Neural cell (in vitro differentiated cells): ENCODE measurements around the gene ASCC1. TPM values are rescaled to one million over a fixed set of nuclear protein-coding genes. Genes with fewer than 3 reads are reported as not detected.

Source experiments
- H2AFZ ChIP-seq: fragments of 200-600, 300-800 bp; sonication (generic), shearing (Covaris generic); 2 replicates; pipeline ENCODE4 v1.6.0; 2014; ENCODE audit warnings: low read depth, mild to moderate bottlenecking, antibody characterized with exemption, low read length, moderate library complexity
- H3F3A ChIP-seq: fragments of 200-600 bp; shearing (Covaris generic); 2 replicates; pipeline ENCODE4 v1.6.1; 2016; ENCODE audit warnings: mild to moderate bottlenecking, moderate library complexity, mixed read lengths, antibody characterized with exemption, low read length; ENCODE audit not compliant: insufficient read depth, poor library complexity, severe bottlenecking
- H3K27ac ChIP-seq: fragments of 200-600, 300-800 bp; sonication (generic), shearing (Covaris generic); 2 replicates; pipeline ENCODE4 v1.5.1; 2014; ENCODE audit warnings: mild to moderate bottlenecking, low read length, moderate library complexity
- H3K27me3 ChIP-seq: fragments of 300-800, 200-600 bp; sonication (generic), shearing (Covaris generic); 2 replicates; pipeline ENCODE4 v1.6.0; 2014; ENCODE audit warnings: mild to moderate bottlenecking, low read depth, low read length, moderate library complexity; ENCODE audit not compliant: insufficient read depth
- H3K36me3 ChIP-seq: fragments of 300-800, 200-600 bp; sonication (generic), shearing (Covaris generic); 2 replicates; pipeline ENCODE4 v1.5.1; 2014; ENCODE audit warnings: mild to moderate bottlenecking, antibody characterized with exemption, low read length, moderate library complexity; ENCODE audit not compliant: insufficient read depth
- H3K4me2 ChIP-seq: fragments of 300-800, 200-600 bp; sonication (generic), shearing (Covaris generic); 2 replicates; pipeline ENCODE4 v1.6.0; 2014; ENCODE audit warnings: mild to moderate bottlenecking, low read length
- H3K4me3 ChIP-seq: fragments of 300-800, 200-600 bp; sonication (generic), shearing (Covaris generic); 2 replicates; pipeline ENCODE4 v1.5.1; 2014; ENCODE audit warnings: mild to moderate bottlenecking, low read length, moderate library complexity
- H3K79me2 ChIP-seq: fragments of 200-600 bp; shearing (Covaris generic); replicated peaks from 2 replicates; pipeline ENCODE4 v1.6.0; 2014; ENCODE audit warnings: mild to moderate bottlenecking, low read length, moderate library complexity; ENCODE audit not compliant: insufficient read depth
- H3K9ac ChIP-seq: fragments of 300-800, 200-600 bp; sonication (generic), shearing (Covaris generic); 2 replicates; pipeline ENCODE4 v1.6.1; 2016; ENCODE audit warnings: mild to moderate bottlenecking, low read length, mixed read lengths
- H3K9me2 ChIP-seq: fragments of 200-600 bp; shearing (Covaris generic); 2 replicates; pipeline ENCODE4 v1.6.1; 2016; ENCODE audit warnings: mild to moderate bottlenecking, low read length, mixed read lengths; ENCODE audit not compliant: insufficient read depth
- H3K9me3 ChIP-seq: fragments of 200-600, 300-800 bp; sonication (generic), shearing (Covaris generic); 2 replicates; pipeline ENCODE4 v1.6.1; 2016; ENCODE audit warnings: mild to moderate bottlenecking, mixed run types, low read length, moderate library complexity, mixed read lengths
- H4K20me1 ChIP-seq: fragments of 200-600 bp; shearing (Covaris generic); 2 replicates; pipeline ENCODE4 v1.6.1; 2016; ENCODE audit warnings: mild to moderate bottlenecking, mixed run types; ENCODE audit not compliant: insufficient read depth
- EP300 ChIP-seq: fragments of 450-650 bp; conservative IDR thresholded peaks from 2 replicates; pipeline ENCODE4 v1.6.1; 2014; ENCODE audit warnings: antibody characterized with exemption, mild to moderate bottlenecking, moderate library complexity; ENCODE audit not compliant: poor library complexity, severe bottlenecking
- EZH2 ChIP-seq: fragments of 200-600, 300-800 bp; shearing (Covaris generic), sonication (generic); IDR thresholded peaks from 2 replicates; pipeline ENCODE4 v1.6.1; 2014; ENCODE audit warnings: antibody characterized with exemption, low read length, borderline replicate concordance, mild to moderate bottlenecking; ENCODE audit not compliant: insufficient read depth, poor library complexity, severe bottlenecking
- MXI1 ChIP-seq: fragments of 450-650 bp; conservative IDR thresholded peaks from 2 replicates; pipeline ENCODE4 v1.6.1; 2014; ENCODE audit warnings: antibody characterized with exemption, mild to moderate bottlenecking; ENCODE audit not compliant: poor library complexity, severe bottlenecking
- POLR2AphosphoS5 ChIP-seq: IDR thresholded peaks from 2 replicates; pipeline ENCODE4 v1.6.1; 2012
- RAD21 ChIP-seq: fragments of 450-650 bp; conservative IDR thresholded peaks from 2 replicates; pipeline ENCODE4 v1.6.1; 2014; ENCODE audit warnings: antibody characterized with exemption, mild to moderate bottlenecking, moderate library complexity
- SMC3 ChIP-seq: fragments of 450-650 bp; conservative IDR thresholded peaks from 2 replicates; pipeline ENCODE4 v1.6.1; 2014; ENCODE audit warnings: antibody characterized with exemption, mild to moderate bottlenecking, moderate library complexity; ENCODE audit not compliant: poor library complexity
- TAF1 ChIP-seq: IDR thresholded peaks from 2 replicates; pipeline ENCODE4 v1.6.1; 2012; ENCODE audit warnings: low read depth
- polyA plus RNA-seq: library from polyadenylated mRNA; depleted of rRNA; stranded (reverse); fragments of >200 nt; gene quantifications from 2 replicates; pipeline ENCODE4 v1.2.3, GENCODE V29; 2014
- TF ChIP-seq, protein P1 (sequence below): fragments of 450-650 bp; IDR thresholded peaks from 2 replicates; pipeline ENCODE4 v1.5.1; 2014; ENCODE audit warnings: antibody characterized with exemption, mild to moderate bottlenecking, moderate library complexity; ENCODE audit not compliant: poor library complexity, severe bottlenecking
- TF ChIP-seq, protein P2 (sequence below): IDR thresholded peaks from 2 replicates; pipeline ENCODE4 v1.6.1; 2012; ENCODE audit warnings: borderline replicate concordance

The ASCC1 gene
- polyA plus RNA-seq, 1 donor from 2014 or later, result 39.6 TPM

DNA sequence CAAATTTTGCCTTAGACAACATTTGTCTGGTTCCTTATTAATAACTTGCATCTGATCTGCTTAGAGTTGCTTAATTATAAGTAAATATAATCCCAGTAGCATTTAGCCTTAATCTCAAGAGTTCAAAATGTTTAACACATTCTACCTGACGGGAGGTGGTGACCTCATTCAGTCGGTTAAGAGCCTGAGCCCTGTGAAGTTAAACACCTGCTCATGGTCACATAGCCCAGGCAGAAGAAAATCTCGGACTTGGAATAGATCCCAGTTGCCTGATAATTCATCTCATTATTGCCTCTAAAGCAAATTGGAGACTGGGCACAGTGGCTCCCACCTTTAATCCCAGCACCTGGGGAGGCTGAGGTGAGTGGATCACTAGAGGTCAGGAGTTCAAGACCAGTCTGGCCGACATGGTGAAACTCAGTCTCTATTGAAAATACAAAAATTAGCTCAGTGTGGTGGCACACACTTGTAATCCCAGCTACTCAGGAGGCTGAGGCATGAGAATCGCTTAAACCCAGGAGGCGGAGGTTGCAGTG is 18.6 kb upstream of the ASCC1 start:
- H3K4me3 ChIP-seq, result no peak overlapping the region
- H3K9me3 ChIP-seq, result no peaks in the 10 kb centered on the region
- H2AFZ ChIP-seq, result no peak overlapping the region
- no peaks in the 10 kb centered on the region for H3K9me2 ChIP-seq
- H4K20me1 ChIP-seq, result no peaks in the 10 kb centered on the region
- H3K4me2 ChIP-seq, result no peak overlapping the region
- H3F3A ChIP-seq, result no peaks in the 10 kb centered on the region
- no peak for TF ChIP-seq EZH2
- TF ChIP-seq, protein P1, sequence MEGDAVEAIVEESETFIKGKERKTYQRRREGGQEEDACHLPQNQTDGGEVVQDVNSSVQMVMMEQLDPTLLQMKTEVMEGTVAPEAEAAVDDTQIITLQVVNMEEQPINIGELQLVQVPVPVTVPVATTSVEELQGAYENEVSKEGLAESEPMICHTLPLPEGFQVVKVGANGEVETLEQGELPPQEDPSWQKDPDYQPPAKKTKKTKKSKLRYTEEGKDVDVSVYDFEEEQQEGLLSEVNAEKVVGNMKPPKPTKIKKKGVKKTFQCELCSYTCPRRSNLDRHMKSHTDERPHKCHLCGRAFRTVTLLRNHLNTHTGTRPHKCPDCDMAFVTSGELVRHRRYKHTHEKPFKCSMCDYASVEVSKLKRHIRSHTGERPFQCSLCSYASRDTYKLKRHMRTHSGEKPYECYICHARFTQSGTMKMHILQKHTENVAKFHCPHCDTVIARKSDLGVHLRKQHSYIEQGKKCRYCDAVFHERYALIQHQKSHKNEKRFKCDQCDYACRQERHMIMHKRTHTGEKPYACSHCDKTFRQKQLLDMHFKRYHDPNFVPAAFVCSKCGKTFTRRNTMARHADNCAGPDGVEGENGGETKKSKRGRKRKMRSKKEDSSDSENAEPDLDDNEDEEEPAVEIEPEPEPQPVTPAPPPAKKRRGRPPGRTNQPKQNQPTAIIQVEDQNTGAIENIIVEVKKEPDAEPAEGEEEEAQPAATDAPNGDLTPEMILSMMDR, result no peak
- TF ChIP-seq POLR2AphosphoS5, result no peak
- TF ChIP-seq EP300, result no peak
- no peak for TF ChIP-seq TAF1
- TF ChIP-seq SMC3, result no peak
- no peak for TF ChIP-seq MXI1
- TF ChIP-seq, protein P2, sequence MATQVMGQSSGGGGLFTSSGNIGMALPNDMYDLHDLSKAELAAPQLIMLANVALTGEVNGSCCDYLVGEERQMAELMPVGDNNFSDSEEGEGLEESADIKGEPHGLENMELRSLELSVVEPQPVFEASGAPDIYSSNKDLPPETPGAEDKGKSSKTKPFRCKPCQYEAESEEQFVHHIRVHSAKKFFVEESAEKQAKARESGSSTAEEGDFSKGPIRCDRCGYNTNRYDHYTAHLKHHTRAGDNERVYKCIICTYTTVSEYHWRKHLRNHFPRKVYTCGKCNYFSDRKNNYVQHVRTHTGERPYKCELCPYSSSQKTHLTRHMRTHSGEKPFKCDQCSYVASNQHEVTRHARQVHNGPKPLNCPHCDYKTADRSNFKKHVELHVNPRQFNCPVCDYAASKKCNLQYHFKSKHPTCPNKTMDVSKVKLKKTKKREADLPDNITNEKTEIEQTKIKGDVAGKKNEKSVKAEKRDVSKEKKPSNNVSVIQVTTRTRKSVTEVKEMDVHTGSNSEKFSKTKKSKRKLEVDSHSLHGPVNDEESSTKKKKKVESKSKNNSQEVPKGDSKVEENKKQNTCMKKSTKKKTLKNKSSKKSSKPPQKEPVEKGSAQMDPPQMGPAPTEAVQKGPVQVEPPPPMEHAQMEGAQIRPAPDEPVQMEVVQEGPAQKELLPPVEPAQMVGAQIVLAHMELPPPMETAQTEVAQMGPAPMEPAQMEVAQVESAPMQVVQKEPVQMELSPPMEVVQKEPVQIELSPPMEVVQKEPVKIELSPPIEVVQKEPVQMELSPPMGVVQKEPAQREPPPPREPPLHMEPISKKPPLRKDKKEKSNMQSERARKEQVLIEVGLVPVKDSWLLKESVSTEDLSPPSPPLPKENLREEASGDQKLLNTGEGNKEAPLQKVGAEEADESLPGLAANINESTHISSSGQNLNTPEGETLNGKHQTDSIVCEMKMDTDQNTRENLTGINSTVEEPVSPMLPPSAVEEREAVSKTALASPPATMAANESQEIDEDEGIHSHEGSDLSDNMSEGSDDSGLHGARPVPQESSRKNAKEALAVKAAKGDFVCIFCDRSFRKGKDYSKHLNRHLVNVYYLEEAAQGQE, result no peak
- TF ChIP-seq RAD21, result no peak
- no peak overlapping the region for H3K9ac ChIP-seq
- no peak overlapping the region for H3K27ac ChIP-seq
- no peaks in the 10 kb centered on the region for H3K79me2 ChIP-seq
- H3K36me3 ChIP-seq, result peaks cover 12% of the 10 kb centered on the region
- H3K27me3 ChIP-seq, result no peaks in the 10 kb centered on the region

DNA sequence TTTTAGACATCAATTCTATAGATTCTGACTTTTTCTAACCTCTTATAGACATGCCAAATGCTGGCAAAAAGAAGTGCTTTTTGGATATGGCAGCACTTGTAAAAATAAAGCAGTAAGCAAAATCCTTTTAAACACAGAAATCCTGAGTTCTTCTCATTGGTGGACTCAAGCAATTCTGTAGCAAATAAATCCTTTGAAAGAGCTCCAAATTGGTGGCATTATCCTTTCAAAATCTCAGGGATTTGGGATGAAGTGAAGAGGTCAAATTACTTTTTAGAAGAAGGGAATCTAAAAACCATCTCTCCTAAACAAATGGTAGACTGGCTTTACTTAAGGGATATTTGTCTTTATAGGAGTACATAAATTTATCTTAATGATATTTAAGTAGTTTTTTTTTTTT is 17.5 kb upstream of the ASCC1 start:
- H3K9ac ChIP-seq, result no peak overlapping the region
- TF ChIP-seq, protein P1, result no peak
- H3K9me3 ChIP-seq, result no peaks in the 10 kb centered on the region
- H2AFZ ChIP-seq, result no peak overlapping the region
- no peaks in the 10 kb centered on the region for H3K79me2 ChIP-seq
- no peaks in the 10 kb centered on the region for H3K9me2 ChIP-seq
- no peak overlapping the region for H3K4me2 ChIP-seq
- H3K4me3 ChIP-seq, result no peak overlapping the region
- no peaks in the 10 kb centered on the region for H3F3A ChIP-seq
- H3K27ac ChIP-seq, result no peak overlapping the region
- H3K27me3 ChIP-seq, result no peaks in the 10 kb centered on the region
- H4K20me1 ChIP-seq, result no peaks in the 10 kb centered on the region
- peaks cover 12% of the 10 kb centered on the region for H3K36me3 ChIP-seq
